PC-9 (cell line): ENCODE measurements around the gene SLC9A4. TPM values are rescaled to one million over a fixed set of nuclear protein-coding genes. Genes with fewer than 3 reads are reported as not detected.
A peak's percentile ranks its signal among the peaks of the same experiment; 100 is the strongest.

Source experiments
- BruUV-seq: library from RNA; stranded (reverse); fragments of 400-500 nt; replicated peaks from 2 replicates; lab custom pipeline; 2021; lab: Mats Ljungman, UMichigan
- CTCF ChIA-PET: fragments of 300-600 bp; sonication (Branson Sonifier 250); formaldehyde crosslinking; loops from one replicate; lab custom pipeline; 2022; ENCODE audit warnings: antibody characterized with exemption; lab: Charles Lee
- POLR2A ChIA-PET: fragments of 300-600 bp; sonication (Branson Sonifier 250); formaldehyde crosslinking; loops from one replicate; lab custom pipeline; 2022; ENCODE audit warnings: antibody characterized with exemption; ENCODE audit not compliant: unreplicated experiment; lab: Charles Lee
- DNase-seq, 2 experiments: peaks; one replicate each; pipeline versions ENCODE4 v3.0.0 to v3.0.0-alpha.2; 2015 to 2022; ENCODE audit warnings: mixed read lengths in 1 of 2
- H2AFZ ChIP-seq: fragments of 200-600 bp; sonication (generic); 2 replicates; pipeline ENCODE4 v1.8.1; 2017; ENCODE audit warnings: antibody characterized with exemption
- H3F3A ChIP-seq: fragments of 200-600 bp; sonication (generic); 2 replicates; pipeline ENCODE4 v1.8.1; 2017; ENCODE audit warnings: antibody characterized with exemption, mild to moderate bottlenecking, low read depth; ENCODE audit not compliant: insufficient read depth
- H3K27ac ChIP-seq: fragments of 200-600 bp; sonication (generic); 2 replicates; pipeline ENCODE4 v1.6.1; 2016; ENCODE audit warnings: mixed run types
- H3K27me3 ChIP-seq: fragments of 200-600 bp; sonication (generic); 2 replicates; pipeline ENCODE4 v1.6.1; 2016; ENCODE audit warnings: low read depth, mixed run types; ENCODE audit not compliant: insufficient read depth
- H3K36me3 ChIP-seq: fragments of 200-600 bp; sonication (generic); 2 replicates; pipeline ENCODE4 v1.6.1; 2016; ENCODE audit warnings: low read depth, mixed run types
- H3K4me1 ChIP-seq: fragments of 200-600 bp; sonication (generic); replicated peaks from 2 replicates; pipeline ENCODE4 v1.6.1; 2016; ENCODE audit warnings: mixed run types; ENCODE audit not compliant: insufficient read depth
- H3K4me2 ChIP-seq: fragments of 200-600 bp; sonication (generic); 2 replicates; pipeline ENCODE4 v1.6.1; 2017; ENCODE audit warnings: mixed run types
- H3K4me3 ChIP-seq: fragments of 200-600 bp; sonication (generic); 2 replicates; pipeline ENCODE4 v1.6.1; 2016; ENCODE audit warnings: mixed run types
- H3K79me2 ChIP-seq: fragments of 200-600 bp; sonication (generic); 2 replicates; pipeline ENCODE4 v1.6.1; 2017; ENCODE audit warnings: low read depth, mixed run types
- H3K9me2 ChIP-seq: fragments of 200-600 bp; sonication (generic); 2 replicates; pipeline ENCODE4 v1.8.1; 2017; ENCODE audit warnings: mild to moderate bottlenecking; ENCODE audit not compliant: insufficient read depth
- H3K9me3 ChIP-seq: fragments of 200-600 bp; sonication (generic); 2 replicates; pipeline ENCODE4 v1.8.1; 2016; ENCODE audit warnings: low read depth; ENCODE audit not compliant: insufficient read depth
- H4K20me1 ChIP-seq: fragments of 200-600 bp; sonication (generic); 2 replicates; pipeline ENCODE4 v1.8.1; 2017; ENCODE audit not compliant: insufficient read depth
- EZH2 ChIP-seq: fragments of 200-600 bp; sonication (generic); IDR thresholded peaks from 2 replicates; pipeline ENCODE4 v1.8.0; 2017; ENCODE audit warnings: antibody characterized with exemption, low read depth
- intact Hi-C: fragments of 100-400 bp; cut with micrococcal nuclease; formaldehyde crosslinking; loops from one replicate; pipeline ENCODE4 v1.10.0; 2022; ENCODE audit not compliant: unreplicated experiment
- total RNA-seq: library from RNA; stranded (reverse); gene quantifications from 2 replicates; pipeline ENCODE4 v1.2.3, GENCODE V29; 2021
- TF ChIP-seq, protein P1 (sequence below): fragments of 200-600 bp; sonication (generic); conservative IDR thresholded peaks from 2 replicates; pipeline ENCODE4 v1.6.1; 2017; ENCODE audit warnings: mixed run types, antibody characterized with exemption, mild to moderate bottlenecking, moderate library complexity

The SLC9A4 gene
- total RNA-seq, 1 experiment from 2014 or later, result 0.85 TPM

DNA sequence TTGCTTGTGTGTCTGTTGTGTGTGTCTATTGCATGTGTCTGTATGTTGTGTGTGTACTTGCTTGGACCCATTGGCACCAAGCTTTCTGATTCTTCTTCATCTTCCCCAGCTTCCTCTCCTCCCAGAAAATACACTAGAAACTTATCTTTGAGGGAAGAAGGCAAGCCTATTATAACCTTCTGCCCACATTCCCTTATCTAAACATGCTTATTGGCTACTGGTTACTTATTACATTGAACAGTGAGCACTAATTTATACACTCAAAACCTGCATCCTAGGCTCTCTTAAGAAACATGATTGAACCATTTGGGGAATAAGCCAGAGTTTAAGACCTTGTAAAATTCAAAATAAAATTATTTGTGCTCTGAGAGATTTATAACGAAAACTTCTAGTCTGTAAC lies 26.5 kb downstream of the SLC9A4 start:
- H4K20me1 ChIP-seq, result no peaks in the 10 kb centered on the region
- DNase-seq, result no peak
- no peak overlapping the region for H3K4me2 ChIP-seq
- CTCF ChIA-PET, result no interaction called here
- no peak for TF ChIP-seq EZH2
- TF ChIP-seq, protein P1, sequence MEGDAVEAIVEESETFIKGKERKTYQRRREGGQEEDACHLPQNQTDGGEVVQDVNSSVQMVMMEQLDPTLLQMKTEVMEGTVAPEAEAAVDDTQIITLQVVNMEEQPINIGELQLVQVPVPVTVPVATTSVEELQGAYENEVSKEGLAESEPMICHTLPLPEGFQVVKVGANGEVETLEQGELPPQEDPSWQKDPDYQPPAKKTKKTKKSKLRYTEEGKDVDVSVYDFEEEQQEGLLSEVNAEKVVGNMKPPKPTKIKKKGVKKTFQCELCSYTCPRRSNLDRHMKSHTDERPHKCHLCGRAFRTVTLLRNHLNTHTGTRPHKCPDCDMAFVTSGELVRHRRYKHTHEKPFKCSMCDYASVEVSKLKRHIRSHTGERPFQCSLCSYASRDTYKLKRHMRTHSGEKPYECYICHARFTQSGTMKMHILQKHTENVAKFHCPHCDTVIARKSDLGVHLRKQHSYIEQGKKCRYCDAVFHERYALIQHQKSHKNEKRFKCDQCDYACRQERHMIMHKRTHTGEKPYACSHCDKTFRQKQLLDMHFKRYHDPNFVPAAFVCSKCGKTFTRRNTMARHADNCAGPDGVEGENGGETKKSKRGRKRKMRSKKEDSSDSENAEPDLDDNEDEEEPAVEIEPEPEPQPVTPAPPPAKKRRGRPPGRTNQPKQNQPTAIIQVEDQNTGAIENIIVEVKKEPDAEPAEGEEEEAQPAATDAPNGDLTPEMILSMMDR, result no peak
- intact Hi-C loops, result no loop called here
- H3K4me3 ChIP-seq, result no peak overlapping the region
- no peak overlapping the region for H3K27ac ChIP-seq
- H3K27me3 ChIP-seq, result no peaks in the 10 kb centered on the region
- H3K36me3 ChIP-seq, result no peaks in the 10 kb centered on the region
- BruUV-seq, result no TSS peak
- H2AFZ ChIP-seq, result no peak overlapping the region
- H3K9me2 ChIP-seq, result no peaks in the 10 kb centered on the region
- 0 out of 2 replicates have a peak, but pooled peaks cover 5% of the 10 kb centered on the region for H3K9me3 ChIP-seq
- no peaks in the 10 kb centered on the region for H3K79me2 ChIP-seq
- H3F3A ChIP-seq, result peaks cover 6% of the 10 kb centered on the region; the same call in 1 of the 2 replicates
- peaks cover 10% of the 10 kb centered on the region for H3K4me1 ChIP-seq
- POLR2A ChIA-PET, result interaction anchor here (0.6 kb wide), 1 partner anchor 11 kb away, joined by 12 read pairs; no protein-coding TSS in a partner anchor

DNA sequence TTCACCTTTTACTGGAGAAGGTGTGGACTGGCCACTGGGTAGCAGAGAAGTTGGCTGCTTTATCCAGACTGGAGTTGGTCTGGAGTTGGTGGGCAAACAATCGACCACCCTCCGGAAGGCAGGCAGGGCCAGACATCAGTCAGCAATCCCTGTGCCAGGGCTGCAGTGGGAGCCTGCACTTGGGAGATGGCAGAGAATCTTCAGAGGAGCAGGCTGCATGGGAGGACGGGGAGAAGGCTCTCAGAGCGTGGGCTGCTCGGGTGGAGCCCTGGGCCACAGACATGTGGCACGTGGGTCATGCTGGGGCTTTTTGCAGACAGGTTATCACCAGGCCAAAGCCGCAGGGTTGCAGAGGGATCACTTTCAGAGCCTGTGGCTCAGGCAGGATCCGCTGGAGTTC lies 29.6 kb downstream of the SLC9A4 start:
- BruUV-seq, result no TSS peak
- CTCF ChIA-PET, result no interaction called here

DNA sequence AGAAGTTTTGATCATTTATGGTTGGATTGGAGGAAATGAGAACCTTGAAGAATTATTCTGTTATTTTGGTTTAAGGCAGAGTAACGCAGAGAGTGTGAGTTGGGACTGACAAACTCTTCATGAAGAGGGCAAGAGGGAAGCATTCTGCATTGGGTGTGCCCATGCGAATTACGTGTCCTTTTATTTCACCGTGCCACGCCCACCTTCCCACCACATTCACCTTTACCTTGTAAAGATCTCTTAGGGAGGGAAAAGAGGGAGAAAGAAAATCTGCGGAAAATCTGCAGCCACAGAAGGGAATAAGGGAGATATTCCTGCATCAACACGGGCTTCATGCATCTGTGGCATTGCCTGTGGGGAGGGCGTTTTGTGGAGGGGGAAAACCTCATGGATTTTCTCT lies 31.8 kb downstream of the SLC9A4 start:
- Histone ChIP-seq H3K4me2 (no peak overlapping the region), H3F3A (peaks cover 14% of the 10 kb centered on the region), H3K4me1 (peaks cover 18% of the 10 kb centered on the region), H3K4me3 (peak overlapping the region; percentile 47), H4K20me1 (no peaks in the 10 kb centered on the region), H3K79me2 (no peaks in the 10 kb centered on the region), H3K36me3 (no peaks in the 10 kb centered on the region), H3K27ac (no peak overlapping the region), H3K9me3 (0 out of 2 replicates have a peak, but pooled peaks cover 7% of the 10 kb centered on the region), H3K27me3 (no peaks in the 10 kb centered on the region), H2AFZ (peak overlapping the region; percentile 68; the same call in 1 of the 2 replicates), H3K9me2 (no peaks in the 10 kb centered on the region)
- POLR2A ChIA-PET, result interaction anchor here (0.7 kb wide), 1 partner anchor 325 kb away, joined by 6 read pairs; no protein-coding TSS in a partner anchor
- peak; percentile 48 to 69 for DNase-seq
- CTCF ChIA-PET, result no interaction called here
- TF ChIP-seq EZH2, result no peak
- TF ChIP-seq, protein P1, result no peak
- intact Hi-C loops, result loop anchor here (1.0 to 5.0 kb wide), 2 partner anchors 17 to 37 kb away; no protein-coding TSS in a partner anchor
- BruUV-seq, result TSS peak; percentile 33

More for the DNA sequence above, 29.6 kb downstream of the SLC9A4 start:
- no peak for DNase-seq
- H3K4me1 ChIP-seq, result peaks cover 18% of the 10 kb centered on the region
- no peaks in the 10 kb centered on the region for H3K36me3 ChIP-seq
- no peak for TF ChIP-seq EZH2
- TF ChIP-seq, protein P1, result no peak
- no peaks in the 10 kb centered on the region for H4K20me1 ChIP-seq
- intact Hi-C loops, result no loop called here
- no peak overlapping the region for H2AFZ ChIP-seq
- H3K9me2 ChIP-seq, result no peaks in the 10 kb centered on the region
- H3K27ac ChIP-seq, result no peak overlapping the region
- H3K27me3 ChIP-seq, result no peaks in the 10 kb centered on the region
- peaks cover 14% of the 10 kb centered on the region for H3F3A ChIP-seq
- H3K79me2 ChIP-seq, result no peaks in the 10 kb centered on the region
- H3K4me3 ChIP-seq, result no peak overlapping the region
- no peak overlapping the region for H3K4me2 ChIP-seq
- H3K9me3 ChIP-seq, result no peaks in the 10 kb centered on the region
- POLR2A ChIA-PET, result no interaction called here
